Measurements from ENCODE around the gene CD1E.

- TF ChIP-seq, protein P1, sequence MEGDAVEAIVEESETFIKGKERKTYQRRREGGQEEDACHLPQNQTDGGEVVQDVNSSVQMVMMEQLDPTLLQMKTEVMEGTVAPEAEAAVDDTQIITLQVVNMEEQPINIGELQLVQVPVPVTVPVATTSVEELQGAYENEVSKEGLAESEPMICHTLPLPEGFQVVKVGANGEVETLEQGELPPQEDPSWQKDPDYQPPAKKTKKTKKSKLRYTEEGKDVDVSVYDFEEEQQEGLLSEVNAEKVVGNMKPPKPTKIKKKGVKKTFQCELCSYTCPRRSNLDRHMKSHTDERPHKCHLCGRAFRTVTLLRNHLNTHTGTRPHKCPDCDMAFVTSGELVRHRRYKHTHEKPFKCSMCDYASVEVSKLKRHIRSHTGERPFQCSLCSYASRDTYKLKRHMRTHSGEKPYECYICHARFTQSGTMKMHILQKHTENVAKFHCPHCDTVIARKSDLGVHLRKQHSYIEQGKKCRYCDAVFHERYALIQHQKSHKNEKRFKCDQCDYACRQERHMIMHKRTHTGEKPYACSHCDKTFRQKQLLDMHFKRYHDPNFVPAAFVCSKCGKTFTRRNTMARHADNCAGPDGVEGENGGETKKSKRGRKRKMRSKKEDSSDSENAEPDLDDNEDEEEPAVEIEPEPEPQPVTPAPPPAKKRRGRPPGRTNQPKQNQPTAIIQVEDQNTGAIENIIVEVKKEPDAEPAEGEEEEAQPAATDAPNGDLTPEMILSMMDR (IDR thresholded peaks at IDR 0.05), result no peak
- no peak for TF ChIP-seq POLR2A (IDR thresholded peaks at IDR 0.05)
Measured at GRCh38 chr1:158400871-158401270, 47.2 kb downstream of the CD1E start.

Measured in body of pancreas (tissue), 4 donors.